ENCODE data around the gene PRAC1. TPM values are rescaled to one million over a fixed set of nuclear protein-coding genes. Genes with fewer than 3 reads are reported as not detected.

PRAC1 gene
- total and polyA plus RNA-seq, 8 donors: not detected

DNA sequence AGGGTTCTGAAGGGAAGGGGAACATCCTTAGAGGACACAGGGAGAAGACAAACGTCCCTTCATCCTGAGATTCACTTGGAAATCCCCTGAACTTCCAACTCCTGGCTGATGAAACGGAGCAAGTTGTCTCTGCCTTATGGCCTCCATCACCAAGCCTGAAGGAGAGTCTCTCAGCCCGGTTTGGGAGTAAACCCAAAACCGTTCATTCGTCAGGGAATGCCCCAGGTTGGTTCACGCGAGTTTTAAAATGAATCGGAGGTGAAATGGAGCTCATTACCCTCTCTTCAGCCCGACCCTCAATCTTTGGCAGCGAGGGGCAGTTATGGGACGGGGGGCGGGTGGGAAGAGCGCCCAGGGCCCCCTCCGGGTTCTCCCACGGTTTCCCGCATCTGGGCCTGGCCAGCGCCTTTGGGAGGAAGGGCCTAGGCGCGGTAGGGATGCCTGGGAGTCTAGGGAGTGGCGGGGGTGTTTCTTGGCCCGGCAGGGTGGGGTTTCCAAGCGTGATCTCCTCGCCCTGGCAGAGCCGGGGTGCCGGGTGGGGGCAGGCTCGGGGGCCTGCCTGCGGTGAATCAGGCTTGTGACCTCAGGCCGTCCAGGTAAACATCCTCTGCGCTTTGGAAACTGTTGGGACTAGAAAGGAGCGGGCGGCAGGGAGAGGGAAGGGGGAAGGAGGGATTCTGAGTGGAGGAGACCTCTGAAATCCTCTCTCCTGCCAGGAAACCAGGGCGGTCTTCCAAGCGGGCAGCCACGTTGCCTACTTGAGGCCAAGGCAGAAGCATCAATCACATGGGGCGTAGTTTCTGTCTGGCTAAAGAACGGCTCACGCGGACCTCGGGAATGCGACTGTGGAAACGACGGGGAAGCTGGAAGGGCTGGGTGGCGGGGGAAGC, 30.3 kb upstream of the PRAC1 start:
- H3K4me3 ChIP-seq: no peak overlapping the region
- no peaks in the 10 kb centered on the region for H3K36me3 ChIP-seq
- intact Hi-C loops (cut with DNase I; ENCODE audit: low total_unique reads): no loop called here
- no peak for DNase-seq
- peaks cover 51 to 100% (median 86%) of the 10 kb centered on the region in 3 donors for H3K27me3 ChIP-seq
- peaks cover 4 to 41% (median 18%) of the 10 kb centered on the region in 4 donors for H3K4me1 ChIP-seq
- H3K9me3 ChIP-seq: peaks cover 0 to 4% (median 0%) of the 10 kb centered on the region in 4 donors
- 6 to 12% (median 8%) methylated on average over 28 to 43 of the region's 43 CpGs for WGBS, 5 donors
- H3K27ac ChIP-seq: no peak overlapping the region
- TF ChIP-seq POLR2AphosphoS5 (IDR thresholded peaks at IDR 0.05): no peak

DNA sequence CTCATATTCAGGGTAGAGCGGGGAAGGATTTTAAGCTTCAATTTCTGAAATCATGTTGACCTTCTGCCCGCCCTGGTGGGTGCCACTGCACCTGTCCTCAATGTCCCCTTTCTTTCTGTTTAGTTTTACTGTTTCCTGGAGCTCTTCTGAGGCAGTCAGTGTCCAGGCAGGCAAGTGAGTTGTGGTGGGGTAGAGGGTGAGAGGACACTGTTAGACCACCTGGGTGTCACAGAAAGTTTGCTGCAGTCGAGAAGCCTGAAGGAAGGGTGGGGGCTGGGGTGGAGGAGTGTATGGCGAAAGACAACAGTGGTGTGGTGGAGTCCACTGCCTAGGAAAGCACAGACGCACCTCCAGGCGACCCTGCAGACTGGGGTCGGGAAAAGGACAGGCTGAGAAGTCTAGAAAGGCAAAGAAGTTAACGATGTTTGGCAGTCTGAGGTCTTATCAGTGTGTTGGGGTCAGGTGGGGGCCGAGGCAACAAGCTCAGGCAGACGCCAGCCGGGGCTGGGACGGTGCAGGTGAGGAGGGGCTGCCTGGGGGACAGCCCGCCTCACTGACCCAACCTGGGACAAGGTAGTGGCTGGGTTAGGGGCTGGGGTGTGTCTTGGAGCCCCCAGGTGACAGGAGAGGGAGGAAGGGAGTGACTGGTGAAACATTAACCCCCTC, 29.5 kb upstream of the PRAC1 start:
- no peak overlapping the region for H3K27ac ChIP-seq
- WGBS, 5 donors: 4 to 10% (median 9%) methylated on average over 13 of the region's 13 CpGs
- no peaks in the 10 kb centered on the region for H3K36me3 ChIP-seq
- peaks cover 58 to 100% (median 94%) of the 10 kb centered on the region in 3 donors for H3K27me3 ChIP-seq
- H3K9me3 ChIP-seq: peaks cover 0 to 8% (median 0%) of the 10 kb centered on the region in 4 donors
- TF ChIP-seq POLR2A (IDR thresholded peaks at IDR 0.05) (no peak), POLR2AphosphoS5 (IDR thresholded peaks at IDR 0.05) (no peak), EP300 (IDR thresholded peaks at IDR 0.05) (no peak)
- TF ChIP-seq, protein P1, sequence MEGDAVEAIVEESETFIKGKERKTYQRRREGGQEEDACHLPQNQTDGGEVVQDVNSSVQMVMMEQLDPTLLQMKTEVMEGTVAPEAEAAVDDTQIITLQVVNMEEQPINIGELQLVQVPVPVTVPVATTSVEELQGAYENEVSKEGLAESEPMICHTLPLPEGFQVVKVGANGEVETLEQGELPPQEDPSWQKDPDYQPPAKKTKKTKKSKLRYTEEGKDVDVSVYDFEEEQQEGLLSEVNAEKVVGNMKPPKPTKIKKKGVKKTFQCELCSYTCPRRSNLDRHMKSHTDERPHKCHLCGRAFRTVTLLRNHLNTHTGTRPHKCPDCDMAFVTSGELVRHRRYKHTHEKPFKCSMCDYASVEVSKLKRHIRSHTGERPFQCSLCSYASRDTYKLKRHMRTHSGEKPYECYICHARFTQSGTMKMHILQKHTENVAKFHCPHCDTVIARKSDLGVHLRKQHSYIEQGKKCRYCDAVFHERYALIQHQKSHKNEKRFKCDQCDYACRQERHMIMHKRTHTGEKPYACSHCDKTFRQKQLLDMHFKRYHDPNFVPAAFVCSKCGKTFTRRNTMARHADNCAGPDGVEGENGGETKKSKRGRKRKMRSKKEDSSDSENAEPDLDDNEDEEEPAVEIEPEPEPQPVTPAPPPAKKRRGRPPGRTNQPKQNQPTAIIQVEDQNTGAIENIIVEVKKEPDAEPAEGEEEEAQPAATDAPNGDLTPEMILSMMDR (IDR thresholded peaks at IDR 0.05): no peak
- H3K4me3 ChIP-seq: no peak overlapping the region
- intact Hi-C loops (cut with DNase I; ENCODE audit: low total_unique reads): no loop called here
- peaks cover 3 to 33% (median 18%) of the 10 kb centered on the region in 4 donors for H3K4me1 ChIP-seq
- no peak for DNase-seq

DNA sequence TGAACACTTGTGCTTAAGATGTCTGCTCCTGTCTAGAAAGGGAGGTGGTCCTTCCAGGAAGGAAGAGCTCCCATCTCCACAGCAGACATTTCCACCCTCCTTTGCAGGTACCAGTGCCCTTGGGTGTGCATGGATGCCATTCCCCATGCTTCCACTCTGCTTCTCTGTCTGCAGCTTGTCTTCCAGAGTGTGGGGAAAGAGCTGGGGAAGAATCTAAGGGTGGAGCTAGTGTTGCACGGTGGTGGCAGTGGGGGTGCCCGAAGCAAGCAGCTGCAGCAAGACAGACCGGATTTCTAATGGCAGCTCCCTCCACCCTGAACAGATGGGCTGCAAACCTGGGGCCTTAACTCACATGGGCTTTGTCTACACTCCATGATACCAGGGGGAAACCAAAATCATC, 28.9 kb upstream of the PRAC1 start:
- H3K9me3 ChIP-seq: peaks cover 0 to 8% (median 0%) of the 10 kb centered on the region in 4 donors
- H3K4me1 ChIP-seq: peaks cover 0 to 28% (median 18%) of the 10 kb centered on the region in 4 donors
- no peak for TF ChIP-seq POLR2A (IDR thresholded peaks at IDR 0.05)
- TF ChIP-seq, protein P1 (IDR thresholded peaks at IDR 0.05): no peak
- no peak for TF ChIP-seq POLR2AphosphoS5 (IDR thresholded peaks at IDR 0.05)
- TF ChIP-seq EP300 (IDR thresholded peaks at IDR 0.05): no peak
- 3 to 4% (median 4%) methylated on average over 3 of the region's 3 CpGs for WGBS, 5 donors
- intact Hi-C loops (cut with DNase I; ENCODE audit: low total_unique reads): no loop called here
- no peak overlapping the region for H3K4me3 ChIP-seq
- no peak for DNase-seq
- no peak overlapping the region for H3K27ac ChIP-seq
- no peaks in the 10 kb centered on the region for H3K36me3 ChIP-seq
- peaks cover 61 to 100% (median 97%) of the 10 kb centered on the region in 3 donors for H3K27me3 ChIP-seq

DNA sequence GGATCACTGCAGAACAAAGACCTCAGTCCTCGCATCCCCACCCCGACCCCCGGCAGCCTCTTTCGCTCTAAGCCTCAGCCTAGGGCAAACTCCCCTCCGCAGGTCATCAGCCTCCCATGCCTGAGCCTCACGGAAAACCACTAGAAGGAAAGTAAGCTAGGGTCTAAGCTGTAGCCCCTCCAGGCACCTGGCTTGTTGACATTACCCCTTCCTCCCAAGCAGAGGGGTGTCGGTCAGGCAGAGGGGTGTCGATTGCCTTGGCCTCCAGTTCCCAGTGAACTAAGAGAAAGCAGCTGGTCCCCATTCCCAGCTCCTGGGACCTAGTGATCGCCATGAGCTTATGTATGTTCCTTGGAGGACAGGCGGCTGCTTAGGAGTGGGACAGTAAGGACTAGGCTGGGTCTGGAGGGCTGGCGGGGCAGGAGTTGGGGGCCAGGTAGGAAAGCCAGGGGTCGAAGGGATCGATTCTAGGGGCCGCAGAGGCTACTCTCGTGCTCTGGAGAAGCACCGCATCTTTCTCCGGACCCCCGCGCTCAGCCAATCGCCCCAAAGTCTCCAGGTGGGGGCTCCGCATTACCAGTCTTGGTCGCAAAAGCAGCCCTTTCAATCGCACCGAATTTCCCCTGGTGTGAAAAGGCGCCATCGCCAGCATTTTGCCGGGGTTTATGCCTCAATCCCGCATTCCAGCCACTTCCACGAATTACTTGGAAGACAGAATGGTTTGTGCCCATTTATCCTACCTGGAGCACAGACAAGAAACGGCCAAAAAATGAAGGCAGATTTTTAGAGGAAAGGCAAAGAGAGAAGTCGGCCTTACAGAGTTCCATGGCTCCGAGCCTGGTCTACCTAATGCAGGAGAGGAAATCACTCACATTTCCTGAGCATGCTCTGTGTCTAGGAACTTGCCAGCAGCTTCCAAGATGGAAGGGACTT, 27.6 kb upstream of the PRAC1 start:
- 7 to 15% (median 12%) methylated on average over 15 to 32 of the region's 32 CpGs for WGBS, 5 donors
- no peak overlapping the region for H3K4me3 ChIP-seq

More for the DNA sequence above, 27.6 kb upstream of the PRAC1 start:
- H3K9me3 ChIP-seq: peaks cover 0 to 8% (median 0%) of the 10 kb centered on the region in 4 donors
- no peaks in the 10 kb centered on the region for H3K36me3 ChIP-seq
- no peak overlapping the region for H3K27ac ChIP-seq
- no peak for DNase-seq
- no peak for TF ChIP-seq EP300 (IDR thresholded peaks at IDR 0.05)
- no peak for TF ChIP-seq POLR2AphosphoS5 (IDR thresholded peaks at IDR 0.05)
- no peak for TF ChIP-seq POLR2A (IDR thresholded peaks at IDR 0.05)
- TF ChIP-seq, protein P1 (IDR thresholded peaks at IDR 0.05): no peak
- H3K27me3 ChIP-seq: peaks cover 55 to 100% (median 99%) of the 10 kb centered on the region in 3 donors
- peaks cover 0 to 24% (median 14%) of the 10 kb centered on the region in 4 donors for H3K4me1 ChIP-seq
- intact Hi-C loops (cut with DNase I; ENCODE audit: low total_unique reads): no loop called here

All from stomach (tissue), 9 donors.